OCI-LY7 (cell line): ENCODE data around the gene PLD6. TPM values are rescaled to one million over a fixed set of nuclear protein-coding genes. Genes with fewer than 3 reads are reported as not detected.
A peak's percentile ranks its signal among the peaks of the same experiment; 100 is the strongest.

Source experiments
- BruUV-seq: library from RNA; stranded (reverse); fragments of 400-500 nt; replicated peaks from 2 replicates; lab custom pipeline; 2021; lab: Mats Ljungman, UMichigan
- CTCF ChIA-PET: fragments of 300-600 bp; sonication (Branson Sonifier 250); formaldehyde crosslinking; loops from one replicate; lab custom pipeline; 2022; ENCODE audit warnings: antibody characterized with exemption; ENCODE audit not compliant: unreplicated experiment; lab: Charles Lee
- POLR2A ChIA-PET: fragments of 300-600 bp; sonication (Branson Sonifier 250); formaldehyde crosslinking; loops from one replicate; lab custom pipeline; 2022; ENCODE audit warnings: antibody characterized with exemption; lab: Charles Lee
- DNase-seq: peaks from one replicate; pipeline ENCODE4 v3.0.0-alpha.2; 2015; ENCODE audit warnings: low spot score
- H2AFZ ChIP-seq: fragments of 200-600 bp; sonication (generic), shearing (Covaris generic); 2 replicates; pipeline ENCODE4 v1.6.1; 2014; ENCODE audit warnings: mild to moderate bottlenecking, antibody characterized with exemption, low read length, moderate library complexity
- H3K27ac ChIP-seq: fragments of 200-600 bp; sonication (generic); 2 replicates; pipeline ENCODE4 v1.5.1; 2014; ENCODE audit warnings: mixed run types, low read depth, mild to moderate bottlenecking, moderate library complexity, low read length, inconsistent platforms; ENCODE audit not compliant: poor library complexity, severe bottlenecking
- H3K36me3 ChIP-seq: fragments of 200-600 bp; sonication (generic); 2 replicates; pipeline ENCODE4 v1.6.1; 2014; ENCODE audit warnings: mild to moderate bottlenecking, antibody characterized with exemption, low read length, moderate library complexity, mixed read lengths; ENCODE audit not compliant: insufficient read depth
- H3K4me1 ChIP-seq: fragments of 200-600 bp; sonication (generic); 2 replicates; pipeline ENCODE4 v1.5.1; 2014; ENCODE audit warnings: mild to moderate bottlenecking, low read length; ENCODE audit not compliant: insufficient read depth, poor library complexity, severe bottlenecking
- H3K4me2 ChIP-seq: fragments of 200-600 bp; sonication (generic); 2 replicates; pipeline ENCODE4 v1.6.1; 2014; ENCODE audit warnings: mild to moderate bottlenecking, low read length
- H3K4me3 ChIP-seq: fragments of 200-600 bp; sonication (generic); 2 replicates; pipeline ENCODE4 v1.5.1; 2014; ENCODE audit warnings: mild to moderate bottlenecking, low read depth, low read length; ENCODE audit not compliant: poor library complexity, severe bottlenecking
- H3K79me2 ChIP-seq: fragments of 200-600 bp; sonication (generic); 2 replicates; pipeline ENCODE4 v1.6.1; 2016; ENCODE audit warnings: low read depth, mild to moderate bottlenecking, low read length, moderate library complexity, mixed read lengths; ENCODE audit not compliant: insufficient read depth
- H3K9me2 ChIP-seq: fragments of 200-600 bp; sonication (generic); 2 replicates; pipeline ENCODE4 v1.6.1; 2016; ENCODE audit warnings: mild to moderate bottlenecking, low read length, mixed read lengths; ENCODE audit not compliant: insufficient read depth
- H3K9me3 ChIP-seq: fragments of 200-600 bp; sonication (generic); 2 replicates; pipeline ENCODE4 v1.6.1; 2014; ENCODE audit warnings: mild to moderate bottlenecking, mixed run types, low read length, mixed read lengths
- H4K20me1 ChIP-seq: fragments of 200-600 bp; sonication (generic); 2 replicates; pipeline ENCODE4 v1.6.1; 2014; ENCODE audit warnings: mild to moderate bottlenecking, antibody characterized with exemption, low read length, moderate library complexity, mixed read lengths; ENCODE audit not compliant: insufficient read depth
- CTCF ChIP-seq: fragments of 200-600 bp; sonication (generic); conservative IDR thresholded peaks from 2 replicates; pipeline ENCODE4 v1.5.1; 2014; ENCODE audit warnings: mild to moderate bottlenecking, antibody characterized with exemption, low read length, moderate library complexity, mixed read lengths
- EZH2phosphoT487 ChIP-seq: fragments of 200-600 bp; sonication (generic); IDR thresholded peaks from 2 replicates; pipeline ENCODE4 v1.6.1; 2018; ENCODE audit warnings: low read depth, borderline replicate concordance, mild to moderate bottlenecking, mixed run types, antibody characterized with exemption, low read length, moderate library complexity, mixed read lengths
- intact Hi-C: fragments of 100-400 bp; cut with micrococcal nuclease; formaldehyde crosslinking; loops from one replicate; pipeline ENCODE4 v1.10.0; 2022; ENCODE audit not compliant: unreplicated experiment
- total RNA-seq, 2 experiments: library from RNA; depleted of rRNA in 1 of 2; stranded (reverse); fragments of >200 nt in 1 of 2; shearing (Covaris generic) in 1 of 2; gene quantifications; 2 replicates each; pipeline ENCODE4 v1.2.3, GENCODE V29; 2014 to 2022

PLD6 gene
- total RNA-seq, 2 experiments from 2014 or later: not detected

- no peaks in the 10 kb centered on the region for H4K20me1 ChIP-seq
- no peaks in the 10 kb centered on the region for H3K79me2 ChIP-seq
- H3K4me1 ChIP-seq: peaks cover 19% of the 10 kb centered on the region
- peak overlapping the region; percentile 52; the same call in 1 of the 2 replicates for H3K4me2 ChIP-seq
- no peaks in the 10 kb centered on the region for H3K9me3 ChIP-seq
- H3K36me3 ChIP-seq: peaks cover 49% of the 10 kb centered on the region
- no peak overlapping the region for H3K4me3 ChIP-seq
- H2AFZ ChIP-seq: no peak overlapping the region
- no peaks in the 10 kb centered on the region for H3K9me2 ChIP-seq
- intact Hi-C loops: no loop called here
- CTCF ChIA-PET: interaction anchor here (0.9 kb wide), 1 partner anchor 189 kb away, joined by 3 read pairs; no protein-coding TSS in a partner anchor
- no peak overlapping the region for H3K27ac ChIP-seq
- TF ChIP-seq CTCF (no peak), EZH2phosphoT487 (no peak)
- no peak for DNase-seq
- no TSS peak for BruUV-seq
- POLR2A ChIA-PET: interaction anchor here (0.6 kb wide), 2 partner anchors 27 to 1092 kb away, joined by 3 to 4 read pairs; no protein-coding TSS in a partner anchor
Observed at GRCh38 chr17:17180741-17181525, 25.2 kb downstream of the PLD6 start.

GRCh38 chr17:17180141-17180603 lies 26.0 kb downstream of the PLD6 start:
- no peaks in the 10 kb centered on the region for H3K9me3 ChIP-seq
- no peak overlapping the region for H2AFZ ChIP-seq
- no peaks in the 10 kb centered on the region for H3K9me2 ChIP-seq
- H3K4me1 ChIP-seq: peaks cover 21% of the 10 kb centered on the region
- no peak overlapping the region for H3K27ac ChIP-seq
- no TSS peak for BruUV-seq
- TF ChIP-seq EZH2phosphoT487 (no peak), CTCF (no peak)
- no peak for DNase-seq
- H3K79me2 ChIP-seq: no peaks in the 10 kb centered on the region
- ChIA-PET CTCF (no interaction called here), POLR2A (no interaction called here)
- intact Hi-C loops: no loop called here
- H3K36me3 ChIP-seq: peaks cover 53% of the 10 kb centered on the region
- no peak overlapping the region for H3K4me3 ChIP-seq
- no peak overlapping the region for H3K4me2 ChIP-seq
- H4K20me1 ChIP-seq: no peaks in the 10 kb centered on the region

- ChIA-PET CTCF (no interaction called here), POLR2A (no interaction called here)
- Histone ChIP-seq H3K4me1 (peaks cover 21% of the 10 kb centered on the region), H3K36me3 (peaks cover 57% of the 10 kb centered on the region), H4K20me1 (no peaks in the 10 kb centered on the region), H3K9me2 (no peaks in the 10 kb centered on the region), H3K9me3 (no peaks in the 10 kb centered on the region), H3K79me2 (no peaks in the 10 kb centered on the region), H3K27ac (no peak overlapping the region), H3K4me3 (no peak overlapping the region), H3K4me2 (no peak overlapping the region), H2AFZ (no peak overlapping the region)
- no peak for DNase-seq
- TF ChIP-seq EZH2phosphoT487 (no peak), CTCF (no peak)
- intact Hi-C loops: no loop called here
- BruUV-seq: no TSS peak
Observed at GRCh38 chr17:17179371-17179827, 26.7 kb downstream of the PLD6 start.
